AG10803 (cell line): Measurements from ENCODE around the gene C1QTNF1.
"Not testable (repeated sequence)": the region's sequence is repeated elsewhere in the genome, so short reads cannot be mapped to it uniquely, and the experiment has no call there.

Source experiments
- DNase-seq: peaks from one replicate; pipeline ENCODE4 v3.0.0; 2010; ENCODE audit warnings: low read depth
- H3K4me3 ChIP-seq: 2 replicates; pipeline ENCODE4 v1.5.1; 2011; ENCODE audit warnings: mild to moderate bottlenecking, low read length, control low read depth
- CTCF ChIP-seq: conservative IDR thresholded peaks from 2 replicates; pipeline ENCODE4 v1.5.1; 2011; ENCODE audit warnings: mild to moderate bottlenecking, low read length, control low read depth, inconsistent platforms

The C1QTNF1 gene

GRCh38 chr17:79071161-79071740 is 47.3 kb downstream of the C1QTNF1 start:
- H3K4me3 ChIP-seq, result no peak overlapping the region
- no peak for TF ChIP-seq CTCF
- no peak for DNase-seq

- H3K4me3 ChIP-seq, result no peak overlapping the region
- TF ChIP-seq CTCF, result no peak
- DNase-seq, result no peak
These were observed 48.6 kb downstream of the C1QTNF1 start for GRCh38 chr17:79072544-79072943.

- TF ChIP-seq CTCF, result no peak
- H3K4me3 ChIP-seq, result no peak overlapping the region
- no peak for DNase-seq
These were observed 49.2 kb downstream of the C1QTNF1 start for GRCh38 chr17:79073016-79073705.

- no peak for DNase-seq
- no peak for TF ChIP-seq CTCF
- no peak overlapping the region for H3K4me3 ChIP-seq
These were observed 49.7 kb downstream of the C1QTNF1 start for GRCh38 chr17:79073706-79074088.

GRCh38 chr17:79074121-79074648 is 50.2 kb downstream of the C1QTNF1 start:
- H3K4me3 ChIP-seq, result peak overlapping the region; percentile 50
- not testable (repeated sequence) for DNase-seq

- no peak for TF ChIP-seq CTCF
- DNase-seq, result peak; percentile 86
- H3K4me3 ChIP-seq, result peak within 1 kb of the TSS; percentile 68
These were observed 50.9 kb downstream of the C1QTNF1 start, which contains the start of gene ENGASE for GRCh38 chr17:79074649-79075445. ENGASE (plus strand) TSS chr17:79074824; CDS start chr17:79074945, 121 bp downstream.

GRCh38 chr17:79075446-79075750 is 51.4 kb downstream of the C1QTNF1 start:
- H3K4me3 ChIP-seq, result peak overlapping the region; percentile 68
- no peak for DNase-seq
- TF ChIP-seq CTCF, result no peak
